HG02981 (cell line): ENCODE measurements around the gene NACA2.
"Not testable (repeated sequence)": the region's sequence is repeated elsewhere in the genome, so short reads cannot be mapped to it uniquely, and the experiment has no call there.

Experiments used
- ATAC-seq: cut with Tn5 transposase; IDR thresholded peaks from one replicate; pipeline ENCODE4 v1.9.1; 2021; ENCODE audit warnings: mild to moderate bottlenecking, moderate library complexity; ENCODE audit not compliant: unreplicated experiment

NACA2 gene

DNA sequence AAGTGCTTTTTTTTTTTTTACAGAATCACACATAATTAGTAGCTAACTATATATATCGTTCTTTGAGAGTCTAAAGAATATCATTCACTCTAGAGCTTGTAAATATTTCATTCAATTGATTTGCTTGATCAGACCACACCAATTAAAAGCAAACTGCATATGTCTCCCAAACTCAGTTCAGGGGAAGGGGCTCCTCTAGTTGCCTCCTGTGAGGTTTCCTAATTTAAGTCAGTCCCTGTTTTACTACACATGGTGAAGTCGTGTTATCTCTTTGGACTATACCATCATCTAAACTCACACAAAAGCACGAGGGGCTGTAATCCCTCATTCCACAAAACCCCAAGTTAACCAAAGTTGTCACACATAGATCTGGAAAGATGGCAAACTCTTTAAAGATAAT lies 11.7 kb downstream of the NACA2 start:
- no peak for ATAC-seq

DNA sequence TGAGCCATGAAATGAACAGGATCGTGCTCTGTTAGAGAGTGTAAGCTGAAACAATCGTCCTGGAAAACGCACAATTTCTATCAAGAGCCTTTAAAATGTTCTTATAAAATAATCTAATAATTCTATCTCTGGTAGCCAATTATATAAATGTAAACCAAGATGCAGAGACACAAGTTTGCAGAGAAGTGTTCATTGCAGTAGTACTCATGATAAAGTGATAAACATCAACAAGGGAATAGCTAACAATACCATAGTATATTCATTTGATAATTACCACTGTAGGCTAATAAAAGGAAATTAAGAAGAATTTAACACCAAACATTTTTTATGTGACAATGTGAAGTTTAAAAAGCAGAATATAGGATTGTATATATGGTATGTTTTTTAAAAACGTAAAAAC lies 12.4 kb downstream of the NACA2 start:
- no peak for ATAC-seq

DNA sequence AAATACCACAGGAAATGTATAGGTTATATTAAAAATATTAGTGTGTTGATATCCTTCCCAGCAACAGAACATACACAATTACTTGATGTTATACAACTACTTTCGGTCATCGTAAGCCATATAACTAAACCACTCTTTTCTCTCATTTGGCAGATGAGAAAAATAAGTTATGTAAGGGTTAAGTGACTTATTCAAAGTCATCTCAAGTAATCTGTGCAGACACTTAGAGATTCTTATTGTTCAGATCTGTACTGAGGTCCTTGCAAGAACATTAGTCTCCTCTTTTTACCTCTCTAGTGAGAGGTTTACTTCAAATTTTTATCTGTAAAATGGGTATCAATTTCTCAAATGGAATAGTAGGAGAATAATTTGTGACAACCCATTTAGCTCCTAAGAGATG lies 15.0 kb downstream of the NACA2 start:
- no peak for ATAC-seq

DNA sequence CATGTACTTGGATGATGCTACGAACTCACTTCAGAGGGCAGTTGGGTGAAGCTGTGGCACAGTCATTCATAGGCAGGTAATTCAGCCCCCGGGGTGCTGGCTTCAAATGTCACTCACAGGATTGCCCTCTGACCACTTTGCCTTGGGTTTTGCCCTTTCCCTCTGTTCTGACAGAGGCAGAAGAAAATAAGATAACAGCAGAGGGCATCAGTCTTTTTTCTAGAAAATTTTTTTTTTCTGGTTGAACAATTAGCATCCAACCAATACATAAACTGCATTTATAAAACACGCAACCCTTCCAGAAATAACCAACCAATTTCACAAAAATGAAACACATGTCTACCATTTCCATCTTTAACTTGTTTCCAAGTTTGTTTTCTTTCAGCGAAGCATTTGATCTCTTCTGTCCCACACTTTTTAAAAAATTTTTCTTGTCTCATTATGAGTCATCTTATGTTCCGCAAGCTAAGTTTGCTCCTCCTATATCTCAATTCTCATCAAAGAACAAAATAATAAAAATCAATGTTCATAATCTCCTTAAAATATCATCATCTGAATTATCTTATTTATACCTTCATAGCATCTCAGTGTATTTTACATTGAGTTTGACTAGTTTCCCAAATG lies 15.6 kb downstream of the NACA2 start:
- ATAC-seq, result no peak

DNA sequence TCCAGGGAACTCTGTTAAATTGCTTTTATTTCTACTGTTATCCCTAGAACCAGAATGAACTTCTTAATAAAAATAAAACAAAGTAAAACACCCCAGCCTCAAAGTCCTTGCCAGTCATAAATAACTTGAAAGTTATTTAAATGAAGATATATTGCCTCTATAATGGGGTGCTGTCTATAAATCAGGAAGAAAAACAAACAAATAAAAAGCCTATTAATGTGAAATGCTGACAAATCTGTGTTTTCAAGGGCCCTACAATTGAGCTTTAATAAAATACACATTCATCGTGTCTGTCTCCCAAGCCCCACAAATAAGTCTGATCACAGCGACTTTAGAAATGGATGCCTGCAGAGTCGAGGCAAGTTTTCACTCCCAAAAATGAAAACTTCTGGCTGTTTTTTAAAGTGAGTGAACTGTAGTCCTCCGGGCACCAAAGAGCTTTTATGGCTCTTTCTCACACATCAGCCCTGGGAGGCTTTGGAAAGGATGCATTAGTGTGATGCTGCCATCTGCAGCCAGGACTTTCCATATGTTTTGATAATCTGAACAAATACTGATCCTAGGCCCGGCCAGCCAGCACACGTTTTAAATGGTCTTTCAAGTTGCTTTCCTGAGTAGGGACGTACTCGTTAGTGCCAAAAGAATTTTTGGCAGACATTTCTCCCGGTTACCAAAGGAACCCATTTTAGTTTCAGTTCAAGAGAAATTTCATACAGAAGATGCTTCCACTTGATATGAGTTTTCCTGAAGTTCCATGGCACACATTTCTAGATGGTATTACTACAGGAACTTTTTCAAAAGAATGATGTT lies 16.3 kb downstream of the NACA2 start:
- no peak for ATAC-seq

DNA sequence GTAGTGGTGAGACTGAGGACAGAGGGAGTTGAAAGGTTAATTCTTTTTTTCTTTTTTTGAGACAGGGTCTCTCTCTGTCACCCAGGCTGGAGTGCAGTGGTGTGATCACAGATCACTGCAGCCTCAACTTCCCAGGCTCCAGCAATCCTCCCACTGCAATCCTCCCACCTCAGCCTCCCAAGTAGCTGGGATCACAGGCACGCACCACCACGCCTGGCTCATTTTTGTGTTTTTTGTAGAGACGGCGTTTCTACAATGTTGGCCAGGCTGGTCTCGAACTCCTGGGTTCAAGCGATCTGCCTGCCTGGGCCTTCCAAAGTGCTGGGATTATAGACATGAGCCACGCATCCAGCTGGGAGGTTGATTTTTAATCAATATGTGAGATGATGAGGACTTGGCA lies 18.5 kb downstream of the NACA2 start:
- not testable (repeated sequence) for ATAC-seq

DNA sequence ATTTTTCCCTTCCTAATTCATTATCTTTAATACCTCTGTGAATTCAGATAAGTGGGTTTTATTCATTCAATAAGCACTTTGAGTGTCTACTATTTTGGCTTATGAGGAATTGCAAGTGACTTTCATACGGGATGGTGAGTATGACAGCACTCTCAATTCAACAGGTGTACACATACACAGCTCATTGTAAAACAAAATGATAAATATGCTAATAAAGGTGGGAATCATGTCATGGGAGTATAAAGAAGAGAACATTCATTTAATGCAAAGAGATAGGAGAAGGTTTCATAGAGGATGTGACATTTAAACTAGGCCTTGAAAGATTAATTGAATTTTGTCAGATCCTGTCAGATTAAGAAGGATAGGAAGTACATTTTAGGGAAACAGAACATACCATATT lies 19.4 kb downstream of the NACA2 start:
- no peak for ATAC-seq

DNA sequence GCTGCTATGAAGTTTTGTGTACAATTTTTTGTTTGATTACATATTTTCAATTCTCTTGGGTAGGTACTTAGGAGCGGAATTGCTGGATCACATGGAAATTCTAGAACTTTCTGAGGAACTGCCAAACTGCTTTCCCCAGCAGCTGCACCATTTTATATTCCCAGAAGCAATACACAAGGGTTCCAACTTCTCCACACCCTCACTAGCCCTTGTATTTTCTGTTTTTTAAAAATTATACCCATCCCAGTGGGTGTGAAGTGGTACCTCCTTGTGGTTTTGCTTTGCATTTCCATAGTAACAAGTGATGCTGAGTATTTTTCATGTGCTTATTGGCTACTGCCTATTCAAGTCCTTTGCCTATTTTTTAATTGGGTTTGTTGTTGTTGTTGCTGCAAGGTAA lies 20.9 kb downstream of the NACA2 start:
- no peak for ATAC-seq

DNA sequence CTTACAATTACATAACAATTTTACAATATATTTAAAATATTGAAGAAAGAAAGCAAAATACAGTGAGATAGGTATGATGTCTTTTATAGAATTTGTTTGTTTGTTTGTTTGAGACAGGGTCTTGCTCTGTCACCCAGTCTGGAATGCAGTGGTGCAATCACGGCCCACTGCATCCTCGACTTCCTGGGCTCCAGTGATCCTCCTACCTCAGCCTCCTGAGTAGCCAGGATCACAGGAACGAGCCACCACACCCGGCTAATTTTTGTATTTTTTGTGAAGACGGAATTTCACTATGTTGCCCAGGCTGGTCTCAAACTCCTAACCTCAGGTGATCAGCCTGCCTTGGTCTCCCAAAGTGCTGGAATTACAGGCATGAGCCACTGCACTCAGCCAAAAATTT lies 21.5 kb downstream of the NACA2 start:
- not testable (repeated sequence) for ATAC-seq

DNA sequence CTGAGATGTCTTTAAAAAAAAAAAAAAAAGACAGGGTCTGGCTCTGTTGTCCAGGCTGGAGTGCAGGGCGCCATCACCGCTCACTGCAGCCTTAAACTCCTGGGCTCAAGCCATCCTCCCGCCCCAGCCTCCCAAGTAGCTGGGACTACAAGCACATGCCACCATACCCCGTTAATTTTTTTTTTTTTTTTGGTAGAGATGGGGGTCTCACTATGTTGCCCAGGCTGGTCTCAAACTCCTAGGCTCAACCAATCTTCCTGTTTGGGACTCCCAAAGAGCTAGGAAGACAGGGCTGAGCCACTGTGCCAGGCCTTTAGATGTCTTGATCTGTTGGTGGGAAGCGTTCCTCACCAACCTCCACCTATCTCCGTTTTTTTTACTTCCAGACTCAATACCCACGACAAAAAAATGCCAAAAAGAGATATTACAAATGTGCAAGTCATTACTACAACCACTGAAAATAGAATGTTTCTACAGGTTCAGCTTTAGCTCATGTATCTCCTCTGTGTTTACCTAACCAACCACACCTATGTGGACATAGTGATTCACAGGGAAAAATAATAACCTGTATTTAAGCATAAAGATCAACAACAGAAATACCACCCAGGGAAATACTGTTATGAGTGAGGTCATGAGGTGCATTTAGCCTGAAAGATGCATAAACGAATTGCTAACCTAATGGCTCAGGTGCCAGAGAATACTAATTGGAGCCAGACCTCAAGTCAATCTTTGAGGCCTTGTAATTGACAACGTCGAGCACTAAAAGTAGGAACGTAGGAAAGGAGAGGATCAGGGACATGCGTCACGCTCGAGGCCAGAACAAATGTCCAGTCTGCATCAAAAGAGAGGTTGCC lies 22.6 kb downstream of the NACA2 start:
- no peak for ATAC-seq

DNA sequence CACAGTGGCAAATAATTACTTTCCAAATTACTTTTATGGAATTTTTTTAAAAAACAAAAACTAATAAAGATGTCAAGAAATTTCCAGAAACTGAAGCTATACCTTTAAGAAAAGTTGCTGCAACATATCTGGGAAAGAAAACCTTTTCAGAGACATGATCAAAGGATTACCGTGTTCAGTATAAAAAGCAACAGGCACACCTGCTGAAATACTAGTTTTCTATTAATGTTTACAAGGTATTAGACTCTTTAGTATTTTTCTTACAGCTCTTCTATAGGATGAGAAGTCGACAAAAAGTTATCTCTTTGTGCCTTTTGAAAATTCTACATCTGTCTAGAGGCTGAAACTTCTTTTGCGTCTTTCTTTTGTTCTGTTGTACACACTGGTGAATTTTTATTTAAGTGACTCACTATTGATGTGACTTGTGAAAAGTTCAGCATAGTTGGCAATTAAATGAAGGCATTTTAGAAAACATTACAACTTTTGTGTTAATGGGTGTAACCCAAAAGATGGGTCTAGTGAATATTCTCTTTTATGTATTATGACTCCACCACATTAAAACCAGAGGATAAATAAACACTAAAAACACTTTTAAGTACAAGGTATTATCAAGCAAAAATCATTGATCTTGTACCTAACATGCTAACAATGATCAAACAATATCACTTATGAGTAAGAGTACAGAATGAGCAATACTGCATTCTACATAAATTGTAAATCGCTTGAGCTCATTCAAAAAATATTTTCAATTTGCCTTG lies 23.8 kb downstream of the NACA2 start:
- ATAC-seq, result no peak

DNA sequence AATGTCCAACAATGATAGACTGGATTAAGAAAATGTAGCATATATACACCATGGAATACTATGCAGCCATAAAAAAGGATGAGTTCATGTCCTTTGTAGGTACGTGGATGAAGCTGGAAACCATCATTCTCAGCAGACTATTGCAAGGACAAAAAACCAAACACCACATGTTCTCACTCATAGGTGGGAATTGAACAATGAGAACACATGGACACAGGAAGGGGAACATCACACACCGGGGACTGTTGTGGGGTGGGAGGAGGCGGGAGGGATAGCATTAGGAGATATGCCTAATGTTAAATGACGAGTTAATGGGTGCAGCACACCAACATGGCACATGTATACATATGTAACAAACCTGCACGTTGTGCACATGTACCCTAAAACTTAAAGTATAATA lies 24.6 kb downstream of the NACA2 start:
- ATAC-seq, result not testable (repeated sequence)

DNA sequence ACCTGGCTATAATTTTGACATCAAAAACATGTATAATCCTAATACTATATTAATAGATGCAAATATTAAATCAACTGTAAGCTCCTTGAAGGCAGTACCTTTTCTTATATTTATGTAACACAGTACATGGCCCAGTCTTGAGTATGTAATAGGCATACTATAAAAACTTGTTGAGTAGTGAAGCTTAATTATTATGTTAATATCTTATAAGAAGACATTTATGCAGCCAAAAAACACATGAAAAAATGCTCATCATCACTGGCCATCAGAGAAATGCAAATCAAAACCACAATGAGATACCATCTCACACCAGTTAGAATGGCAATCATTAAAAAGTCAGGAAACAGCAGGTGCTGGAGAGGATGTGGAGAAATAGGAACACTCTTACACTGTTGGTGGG lies 25.2 kb downstream of the NACA2 start:
- ATAC-seq, result not testable (repeated sequence)

DNA sequence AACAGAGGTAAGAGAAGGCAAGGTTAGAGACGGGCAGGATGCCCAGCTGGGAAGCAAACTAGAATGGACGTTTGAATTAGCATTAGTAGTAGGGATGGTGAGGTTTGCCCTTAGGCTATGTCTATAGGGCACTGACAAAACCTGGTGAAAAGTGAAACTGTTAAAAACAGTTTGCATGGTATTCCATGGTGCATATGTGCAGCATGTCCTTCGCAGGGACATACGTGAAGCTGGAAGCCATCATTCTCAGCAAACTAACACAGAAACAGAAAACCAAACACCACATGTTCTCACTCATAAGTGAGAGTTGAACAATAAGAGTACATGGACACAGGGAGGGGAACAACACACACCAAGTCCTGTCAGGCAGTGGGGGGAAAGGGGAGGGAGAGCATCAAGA lies 25.8 kb downstream of the NACA2 start:
- no peak for ATAC-seq

DNA sequence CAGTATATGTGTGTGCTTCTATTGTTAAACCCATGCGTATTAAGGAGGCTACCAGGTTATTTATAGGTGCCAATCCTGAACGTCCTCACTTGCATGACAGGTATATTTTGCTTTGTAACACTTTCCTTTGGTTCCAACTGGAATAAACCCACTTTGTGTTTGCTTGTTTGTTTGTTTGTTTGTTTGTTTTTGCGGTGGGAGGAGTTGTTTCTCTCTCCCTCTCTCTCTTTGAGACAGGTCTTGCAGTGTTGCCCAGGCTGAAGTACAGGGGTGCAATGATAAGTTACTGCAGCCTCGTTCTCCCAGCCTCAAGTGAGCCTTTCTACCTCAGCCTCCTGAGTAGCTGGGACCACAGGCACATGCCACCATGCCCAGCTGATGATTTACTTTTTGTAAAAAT lies 28.7 kb downstream of the NACA2 start:
- ATAC-seq, result no peak

DNA sequence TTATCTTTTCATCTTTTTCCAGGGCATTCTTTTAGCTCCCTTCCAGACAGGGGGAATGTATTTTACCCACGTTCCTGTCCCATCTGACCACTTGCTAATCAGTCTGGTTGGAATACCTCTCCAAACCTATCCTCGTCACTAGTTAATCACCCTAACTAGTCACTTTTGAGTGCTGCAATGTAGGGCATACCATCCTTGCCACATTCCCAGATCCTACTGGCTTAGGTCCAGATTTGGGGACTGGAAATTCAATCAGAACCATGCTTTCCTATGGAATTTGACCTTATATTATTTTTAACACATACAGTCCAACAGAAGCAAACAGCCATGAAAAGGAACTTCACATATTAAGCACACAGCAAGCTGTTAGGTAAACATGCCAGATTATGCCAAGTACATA lies 29.7 kb downstream of the NACA2 start:
- no peak for ATAC-seq

DNA sequence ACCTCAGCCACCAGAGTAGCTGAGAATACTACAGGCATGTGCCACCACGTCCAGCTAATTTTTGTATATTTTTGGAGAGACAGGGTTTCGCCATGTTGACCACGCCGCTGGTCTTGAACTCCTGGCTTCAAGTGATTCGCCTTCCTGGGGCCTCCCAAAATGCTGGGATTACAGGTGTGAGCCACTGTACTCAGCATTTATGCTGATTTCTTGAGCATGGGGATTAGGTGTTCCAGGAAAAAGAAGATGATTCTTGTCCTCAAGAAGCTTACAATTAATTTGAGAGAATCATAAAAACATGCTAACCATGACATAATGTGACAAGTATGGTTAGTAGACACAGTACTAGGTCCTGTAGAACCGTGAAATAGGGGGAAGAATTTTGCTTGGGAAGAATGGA lies 30.9 kb downstream of the NACA2 start:
- no peak for ATAC-seq

DNA sequence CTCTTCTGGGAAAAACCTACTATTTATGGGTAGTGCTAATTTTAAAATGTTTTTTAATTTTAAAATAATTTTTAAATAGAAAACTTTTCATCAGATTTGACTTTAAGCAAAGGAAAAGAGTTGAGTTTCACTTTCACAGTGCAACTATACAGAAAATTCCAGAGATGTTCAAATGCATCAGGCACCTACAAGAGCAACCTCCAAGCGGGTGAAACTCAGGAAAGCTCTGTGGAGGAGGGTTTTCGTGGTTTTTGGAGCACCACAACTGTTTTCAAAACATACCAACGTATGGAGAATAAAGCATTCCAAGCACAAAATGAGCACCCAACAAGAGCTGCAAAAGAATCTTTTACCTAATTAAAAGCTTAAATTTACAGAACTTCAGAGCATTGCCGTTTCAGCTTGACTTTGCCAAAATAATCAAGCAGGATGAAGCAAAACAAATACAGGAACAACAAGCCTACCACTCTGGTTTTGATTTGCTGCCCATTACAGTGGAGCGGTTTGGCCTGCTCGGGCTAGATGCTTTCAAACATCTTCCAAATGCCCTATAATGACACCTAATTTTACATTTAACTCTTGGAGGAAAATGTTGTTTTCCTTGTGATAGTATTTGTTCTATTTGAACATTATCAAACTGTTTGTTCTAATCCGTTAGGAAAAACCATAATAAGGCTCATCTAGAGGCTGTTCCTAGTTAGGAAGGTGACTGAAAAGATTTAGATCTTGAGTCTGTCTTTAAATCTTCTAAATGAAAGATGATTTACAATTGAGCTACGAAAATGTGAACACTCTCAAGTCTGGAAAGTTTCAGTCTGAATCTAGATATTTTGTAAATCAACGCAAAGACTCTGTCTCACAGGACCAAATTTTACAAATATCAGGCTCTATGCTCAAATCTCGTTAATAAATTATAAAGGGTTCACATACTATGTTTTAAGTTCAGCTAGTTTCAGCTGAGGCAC lies 34.5 kb downstream of the NACA2 start:
- ATAC-seq, result no peak

DNA sequence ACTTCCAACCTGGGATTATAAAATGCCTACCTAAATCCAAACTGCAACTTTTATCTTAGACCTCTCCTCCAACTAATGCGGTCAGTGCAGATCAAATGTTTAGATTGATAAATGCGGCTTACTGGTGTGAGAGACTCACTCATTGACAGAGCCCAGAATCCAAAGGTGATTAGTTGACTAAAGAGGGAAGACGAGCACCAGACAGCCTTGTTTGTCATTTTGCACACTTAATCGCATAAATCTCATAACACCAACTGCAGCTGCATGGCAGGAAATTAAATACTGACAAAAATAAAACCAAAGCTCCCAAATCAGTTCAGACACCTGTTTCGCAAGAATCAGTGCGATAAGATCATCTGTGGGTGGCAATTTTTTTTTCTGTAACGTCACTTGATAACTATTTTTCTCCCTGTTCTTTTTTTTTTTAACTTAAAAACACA lies 35.9 kb downstream of the NACA2 start:
- ATAC-seq, result no peak

DNA sequence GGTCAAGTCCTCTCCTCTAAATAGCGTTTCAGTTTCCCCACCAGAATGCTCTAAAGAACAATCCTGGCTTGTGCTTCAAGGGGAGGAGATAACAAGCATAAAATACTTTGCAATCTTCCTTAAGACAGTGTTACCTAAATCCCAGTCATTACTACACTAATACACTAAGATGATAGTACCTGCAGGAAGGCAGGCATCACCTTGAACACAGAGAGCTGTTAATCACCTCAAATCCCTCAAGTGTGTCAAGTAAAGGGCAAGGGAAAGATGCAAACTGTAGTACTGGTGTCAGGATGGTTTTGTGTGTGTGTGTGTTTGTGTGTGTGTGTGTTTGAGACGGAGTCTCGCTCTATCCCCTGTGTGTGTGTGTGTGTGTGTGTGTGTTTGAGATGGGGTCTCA lies 36.8 kb downstream of the NACA2 start:
- ATAC-seq, result no peak
